K562 (cell line): Measurements from ENCODE around the gene TMEM39A. TPM values are rescaled to one million over a fixed set of nuclear protein-coding genes. Genes with fewer than 3 reads are reported as not detected.

Experiments used
- ATAC-seq: fragments of 200-7000 bp; cut with Tn5 transposase; 3 replicates; pipeline ENCODE4 v1.9.1; 2020; ENCODE audit warnings: moderate library complexity
- BruUV-seq: library from RNA; stranded (reverse); fragments of 400-500 nt; replicated peaks from 2 replicates; lab custom pipeline; 2021; lab: Mats Ljungman, UMichigan
- CTCF ChIA-PET: fragments of 300-600 bp; formaldehyde crosslinking; extraction: SDS; loops from one replicate; lab custom pipeline; 2021; ENCODE audit warnings: low intra/inter-chr PET ratio; lab: Yijun Ruan, JAX
- POLR2A ChIA-PET: fragments of 300-600, 350-650 bp; sonication (Branson Sonifier 250); formaldehyde crosslinking; extraction: SDS; loops from one replicate; lab custom pipeline; 2021; ENCODE audit warnings: antibody characterized with exemption, inconsistent platforms; lab: Yijun Ruan, JAX
- DNase-seq, 4 experiments: peaks; one replicate each; pipeline versions ENCODE4 v3.0.0 to v3.0.0-alpha.2; 2011 to 2018; ENCODE audit warnings: low spot score in 3 of 4, mixed read lengths in 3 of 4; ENCODE audit errors: extremely low read depth in 1 of 4
- FAIRE-seq: peaks from 2 replicates; lab custom pipeline; 2011; peaks lifted over from hg19 to GRCh38; lab: Jason Lieb, UNC
- H2AFZ ChIP-seq: 2 replicates; pipeline ENCODE4 v1.6.0; 2011; ENCODE audit warnings: low read depth, low read length, control low read depth, inconsistent platforms
- H3K27ac ChIP-seq: fragments of 200-600 bp; 3 replicates; pipeline ENCODE4 v1.8.0; 2011; ENCODE audit warnings: low read depth, mild to moderate bottlenecking, control low read depth, inconsistent platforms, low read length, moderate library complexity, mixed read lengths; ENCODE audit errors: extremely low read depth
- H3K27me3 ChIP-seq, 2 experiments: fragments of 300-600 bp in 1 of 2; 2 replicates in 1 of 2; 3 replicates in 1 of 2; pipeline versions ENCODE4 v1.6.0 to v1.8.0; 2011; ENCODE audit warnings: inconsistent platforms in 2 of 2, low read length in 2 of 2, mild to moderate bottlenecking in 1 of 2, mixed read lengths in 1 of 2, moderate library complexity in 1 of 2; ENCODE audit not compliant: control insufficient read depth in 2 of 2, insufficient read depth in 2 of 2
- H3K36me3 ChIP-seq: fragments of 300-600 bp; 3 replicates; pipeline ENCODE4 v1.8.0; 2011; ENCODE audit warnings: mild to moderate bottlenecking, low read length, inconsistent platforms; ENCODE audit not compliant: control insufficient read depth, insufficient read depth
- H3K4me1 ChIP-seq, 2 experiments: fragments of 200-600 bp in 1 of 2; replicated peaks in 1 of 2; 2 replicates in 1 of 2; 3 replicates in 1 of 2; pipeline versions ENCODE4 v1.5.1 to v1.8.0; 2011; ENCODE audit warnings: inconsistent platforms in 2 of 2, low read length in 2 of 2, mild to moderate bottlenecking in 1 of 2, mixed read lengths in 1 of 2, moderate library complexity in 1 of 2; ENCODE audit not compliant: control insufficient read depth in 2 of 2, insufficient read depth in 2 of 2
- H3K4me2 ChIP-seq: 2 replicates; pipeline ENCODE4 v1.6.1; 2011; ENCODE audit warnings: low read length, control low read depth, inconsistent platforms, mixed read lengths; ENCODE audit not compliant: insufficient read depth
- H3K4me3 ChIP-seq: fragments of 200-600 bp; sonication (generic), shearing (Covaris generic); 2 replicates; pipeline ENCODE4 v1.5.1; 2016; ENCODE audit warnings: control low read depth, inconsistent platforms
- H3K79me2 ChIP-seq: fragments of 200-600 bp; 3 replicates; pipeline ENCODE4 v1.8.0; 2011; ENCODE audit warnings: low read length, inconsistent platforms; ENCODE audit not compliant: control insufficient read depth, insufficient read depth
- H3K9ac ChIP-seq, 2 experiments: 2 replicates each; pipeline versions ENCODE4 v1.6.0 to v1.6.1; 2011; ENCODE audit warnings: low read depth in 2 of 2, low read length in 2 of 2, control low read depth in 1 of 2, inconsistent platforms in 1 of 2, mild to moderate bottlenecking in 1 of 2, mixed read lengths in 1 of 2; ENCODE audit not compliant: insufficient read depth in 1 of 2
- H3K9me1 ChIP-seq: one replicate; pipeline ENCODE4 v1.6.0; 2011; ENCODE audit warnings: inconsistent platforms, mild to moderate bottlenecking, low read length, moderate library complexity; ENCODE audit not compliant: control insufficient read depth, insufficient read depth
- H3K9me3 ChIP-seq: replicated peaks from 2 replicates; pipeline ENCODE4 v1.5.1; 2011; ENCODE audit warnings: low read depth, low read length, inconsistent platforms; ENCODE audit not compliant: control insufficient read depth, insufficient read depth
- H4K20me1 ChIP-seq: replicated peaks from 2 replicates; pipeline ENCODE4 v1.6.1; 2011; ENCODE audit warnings: low read length, inconsistent platforms, mixed read lengths; ENCODE audit not compliant: control insufficient read depth, insufficient read depth
- ATF3 ChIP-seq, 2 experiments: fragments of 450-650 bp in 1 of 2; sonication (generic) in 1 of 2; formaldehyde crosslinking in 1 of 2; IDR thresholded peaks in 1 of 2; conservative IDR thresholded peaks in 1 of 2; 2 replicates each; pipeline versions ENCODE4 v1.6.1 to v1.8.1; 2016 to 2023; ENCODE audit warnings: mild to moderate bottlenecking in 2 of 2, moderate library complexity in 2 of 2, inconsistent platforms in 1 of 2, missing genetic modification reagents in 1 of 2
- ATF7 ChIP-seq: fragments of 450-650 bp; IDR thresholded peaks from 2 replicates; pipeline ENCODE4 v1.7.1; 2014; ENCODE audit warnings: mild to moderate bottlenecking, moderate library complexity
- EP400 ChIP-seq: fragments of 450-650 bp; IDR thresholded peaks from 2 replicates; pipeline ENCODE4 v1.6.1; 2017; ENCODE audit warnings: antibody characterized with exemption, mild to moderate bottlenecking, moderate library complexity
- EZH2 ChIP-seq: IDR thresholded peaks from 2 replicates; pipeline ENCODE4 v1.6.1; 2012; ENCODE audit warnings: low read depth, mild to moderate bottlenecking, inconsistent platforms, low read length, borderline replicate concordance
- HMGXB4 ChIP-seq: sonication (generic); formaldehyde crosslinking; IDR thresholded peaks from 2 replicates; pipeline ENCODE4 v1.8.1; 2023; ENCODE audit warnings: mild to moderate bottlenecking, missing genetic modification reagents
- KDM5B ChIP-seq: fragments of 200-600 bp; sonication (generic); IDR thresholded peaks from 2 replicates; pipeline ENCODE4 v1.6.1; 2012; ENCODE audit warnings: low read depth, mild to moderate bottlenecking, moderate library complexity, low read length, control low read depth, inconsistent platforms; ENCODE audit not compliant: insufficient replicate concordance
- MEF2D ChIP-seq: conservative IDR thresholded peaks from 2 replicates; pipeline ENCODE4 v1.6.1; 2016; ENCODE audit warnings: low read depth, missing genetic modification characterization, missing compliant biosample characterization
- NFIX ChIP-seq: fragments of 250-450 bp; sonication (Bioruptor Pico); IDR thresholded peaks from 2 replicates; pipeline ENCODE4 v1.4.0; 2020; ENCODE audit warnings: low read depth, mild to moderate bottlenecking, moderate library complexity
- NR2C2 ChIP-seq, 2 experiments: fragments of 200-800 bp in 1 of 2; sonication (Bioruptor generic) in 1 of 2; sonication (generic) in 1 of 2; formaldehyde crosslinking in 1 of 2; IDR thresholded peaks; 2 replicates each; pipeline versions ENCODE4 v1.6.1 to v1.8.0; 2016 to 2022; ENCODE audit warnings: mild to moderate bottlenecking in 1 of 2, missing compliant biosample characterization in 1 of 2, missing genetic modification characterization in 1 of 2, missing genetic modification reagents in 1 of 2
- SP1 ChIP-seq: sonication (generic); formaldehyde crosslinking; IDR thresholded peaks from 2 replicates; pipeline ENCODE4 v1.8.1; 2022; ENCODE audit warnings: mild to moderate bottlenecking, missing genetic modification reagents
- TARDBP ChIP-seq: fragments of 450-650 bp; IDR thresholded peaks from 2 replicates; pipeline ENCODE4 v1.6.1; 2016
- USF1 ChIP-seq: sonication (generic); formaldehyde crosslinking; IDR thresholded peaks from 2 replicates; pipeline ENCODE4 v1.9.0; 2022; ENCODE audit warnings: mild to moderate bottlenecking, missing genetic modification reagents
- ZBTB8A ChIP-seq: fragments of 450-650 bp; IDR thresholded peaks from 2 replicates; pipeline ENCODE4 v1.6.1; 2018; ENCODE audit warnings: mild to moderate bottlenecking, moderate library complexity; ENCODE audit not compliant: partially characterized antibody
- ZC3H11A ChIP-seq: IDR thresholded peaks from 2 replicates; pipeline ENCODE4 v1.6.1; 2012; ENCODE audit warnings: low read depth, low read length, improper control_type of control experiment
- ZNF133 ChIP-seq: fragments of 250-450 bp; sonication (Bioruptor Pico); IDR thresholded peaks from 2 replicates; pipeline ENCODE4 v1.4.0; 2020; ENCODE audit warnings: mild to moderate bottlenecking
- ZNF324 ChIP-seq: fragments of 250-450 bp; sonication (Bioruptor Pico); IDR thresholded peaks from 2 replicates; pipeline ENCODE4 v1.4.0; 2020; ENCODE audit warnings: mild to moderate bottlenecking
- ZNF398 ChIP-seq: fragments of 250-450 bp; sonication (Bioruptor Pico); IDR thresholded peaks from 2 replicates; pipeline ENCODE4 v1.8.0; 2021; ENCODE audit warnings: moderate library complexity, mild to moderate bottlenecking, inconsistent platforms
- in situ Hi-C: fragments of 300-500 bp; cut with MboI; formaldehyde crosslinking; loops from 4 replicates; pipeline ENCODE4 v1.15.0; 2018; ENCODE audit warnings: inconsistent platforms, mixed read lengths
- intact Hi-C: fragments of 100-400 bp; cut with micrococcal nuclease; formaldehyde crosslinking; loops from 2 replicates; pipeline ENCODE4 v1.14.2; 2022
- polyA plus RNA-seq, 8 experiments: library from polyadenylated mRNA; depleted of rRNA in 4 of 8; stranded (reverse) in 5 of 8; unstranded in 3 of 8; fragments of >200 nt; fragmentation: Nextera tagmentation in 2 of 8; fragmentation: Illumina TruSeq in 1 of 8; extraction: Ambion mirVana in 2 of 8; extraction: Trizol in 1 of 8; gene quantifications; 2 replicates each; pipeline versions ENCODE4 v1.2.1 to v1.2.3, GENCODE V29; 2011 to 2014; ENCODE audit warnings: inconsistent platforms in 1 of 8, missing spikeins in 1 of 8
- total RNA-seq, 7 experiments: library from RNA; depleted of rRNA in 6 of 7; stranded (reverse); fragments of >200 nt in 6 of 7; fragmentation: Illumina TruSeq in 2 of 7; extraction: Trizol in 2 of 7; gene quantifications; 2 replicates each; pipeline versions ENCODE4 v1.2.1 to v1.2.3, GENCODE V29; 2011 to 2021; ENCODE audit warnings: low replicate concordance in 1 of 7

TMEM39A gene
- total and polyA plus RNA-seq, 9 of the 15 experiments (the other 6 are each of a cell fraction or from before 2014, with no cell fraction given) = 12.0 to 41.5 (median 15.4) TPM

GRCh38 chr3:119418641-119419040 lies 44.8 kb downstream of the TMEM39A start:
- Histone ChIP-seq H3K9me1 (no peaks in the 10 kb centered on the region), H3K27ac (no peak overlapping the region; the same call in 1 of the 3 replicates), H3K9me3 (no peaks in the 10 kb centered on the region), H3K9ac (no peak overlapping the region; a peak in 1 of 4 replicates), H3K79me2 (no peaks in the 10 kb centered on the region), H3K4me2 (peak overlapping the region; percentile 18; the same call in 1 of the 2 replicates), H3K4me3 (no peak overlapping the region), H2AFZ (no peak overlapping the region), H4K20me1 (no peaks in the 10 kb centered on the region), H3K4me1 (peaks cover 8 to 29% of the 10 kb centered on the region in 2 experiments; a peak in 3 of 5 replicates), H3K36me3 (no peaks in the 10 kb centered on the region), H3K27me3 (no peaks in the 10 kb centered on the region)
- no TSS peak for BruUV-seq
- ChIA-PET POLR2A (interaction anchor here (0.7 to 2.3 kb wide), 2 partner anchors 19 to 22 kb away, joined by 3 to 5 read pairs; no protein-coding TSS in a partner anchor), CTCF (no interaction called here)
- TF ChIP-seq MEF2D = no peak
- TF ChIP-seq EP400 = no peak
- TF ChIP-seq ATF3 (IDR thresholded peaks at IDR 0.05) = 0 out of 2 replicates have a peak, but pooled peaks have one; percentile 28
- TF ChIP-seq ATF3 (CRISPR knock-in tag; conservative IDR thresholded peaks at IDR 0.05) = no peak
- no peak for TF ChIP-seq ZC3H11A
- no peak for TF ChIP-seq ZNF324 (CRISPR knock-in tag)
- no peak for TF ChIP-seq ATF7
- no peak for TF ChIP-seq ZBTB8A
- no peak for TF ChIP-seq KDM5B
- no peak for TF ChIP-seq ZNF398 (CRISPR knock-in tag)
- no peak for TF ChIP-seq HMGXB4
- TF ChIP-seq USF1 = no peak
- TF ChIP-seq SP1 (CRISPR knock-in tag) = no peak
- TF ChIP-seq EZH2 = no peak
- TF ChIP-seq ZNF133 (CRISPR knock-in tag) = no peak
- TF ChIP-seq NR2C2 (CRISPR knock-in tag; IDR thresholded peaks at IDR 0.05) = no peak
- 0 out of 2 replicates have a peak, but pooled peaks have one; percentile 16 for TF ChIP-seq NR2C2 (tag; IDR thresholded peaks at IDR 0.05)
- no peak for TF ChIP-seq TARDBP
- no peak for TF ChIP-seq NFIX (CRISPR knock-in tag)
- in situ Hi-C loops = no loop called here
- peak; percentile 73 for ATAC-seq
- FAIRE-seq = no peak
- intact Hi-C loops = no loop called here
- DNase-seq = peak; percentile 16 to 70 (median 31)
